HepG2 (cell line): ENCODE results near the gene L1CAM.

ENCODE experiments used
- E2F5 ChIP-seq: sonication (generic); formaldehyde crosslinking; conservative IDR thresholded peaks from 2 replicates; pipeline ENCODE4 v1.4.0; 2020; ENCODE audit warnings: missing genetic modification reagents
- ZNF160 ChIP-seq: sonication (generic); formaldehyde crosslinking; IDR thresholded peaks from 2 replicates; pipeline ENCODE4 v1.8.0; 2022; ENCODE audit warnings: mild to moderate bottlenecking, inconsistent platforms, missing genetic modification reagents

GRCh38 chrX:153925739-153926551 lies 40.0 kb upstream of the L1CAM start, which contains the start of gene ARHGAP4:
- TF ChIP-seq E2F5 (CRISPR knock-in tag), result no peak
- no peak for TF ChIP-seq ZNF160 (CRISPR knock-in tag)
